ENCODE measurements around the gene DTNA.
"Not testable (repeated sequence)": the region's sequence is repeated elsewhere in the genome, so short reads cannot be mapped to it uniquely, and the experiment has no call there.

DTNA gene

GRCh38 chr18:34864836-34865497 is 154.9 kb downstream of the DTNA start:
- DNase-seq, result no peak

DNA sequence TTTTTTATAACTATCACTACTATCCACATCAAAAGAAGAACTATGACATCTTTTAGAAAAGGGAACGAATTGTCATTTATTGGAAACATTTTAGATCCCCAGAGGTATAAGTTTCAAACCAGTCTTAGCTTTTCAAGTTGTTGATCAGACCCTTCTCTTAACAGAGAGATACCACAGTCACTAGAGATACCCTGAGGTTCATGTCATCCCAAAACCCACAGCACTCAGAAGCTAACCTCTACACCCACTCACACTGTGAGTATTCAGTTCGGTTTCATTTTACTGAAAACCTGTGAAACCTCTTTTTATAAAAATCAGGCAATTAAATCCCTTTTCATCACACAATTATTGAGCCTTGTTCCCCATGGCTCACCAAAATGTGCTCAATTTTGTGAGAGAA is 156.2 kb downstream of the DTNA start:
- DNase-seq, result no peak

- DNase-seq, result no peak
Measured at GRCh38 chr18:34866739-34867138, 156.6 kb downstream of the DTNA start.

DNA sequence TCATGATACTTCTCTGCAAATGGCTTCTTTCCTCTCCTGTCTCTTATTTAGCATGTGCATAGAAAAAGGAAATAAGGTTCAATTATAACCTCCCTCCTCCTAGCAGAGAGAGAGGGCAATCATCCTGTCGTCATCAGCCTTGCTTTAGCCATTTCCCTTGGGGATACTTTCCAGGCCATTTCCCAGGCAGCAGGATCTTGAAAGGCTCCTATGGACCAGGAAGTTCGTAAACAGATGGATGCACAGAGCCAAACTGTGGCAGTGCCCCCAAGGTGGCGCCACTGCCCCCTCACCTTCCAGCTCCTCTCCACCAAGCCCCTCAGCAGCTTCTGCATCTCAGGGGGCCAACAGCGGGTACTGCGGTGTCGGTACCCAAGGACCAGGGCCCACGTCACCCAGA is 157.4 kb downstream of the DTNA start:
- no peak for DNase-seq

DNA sequence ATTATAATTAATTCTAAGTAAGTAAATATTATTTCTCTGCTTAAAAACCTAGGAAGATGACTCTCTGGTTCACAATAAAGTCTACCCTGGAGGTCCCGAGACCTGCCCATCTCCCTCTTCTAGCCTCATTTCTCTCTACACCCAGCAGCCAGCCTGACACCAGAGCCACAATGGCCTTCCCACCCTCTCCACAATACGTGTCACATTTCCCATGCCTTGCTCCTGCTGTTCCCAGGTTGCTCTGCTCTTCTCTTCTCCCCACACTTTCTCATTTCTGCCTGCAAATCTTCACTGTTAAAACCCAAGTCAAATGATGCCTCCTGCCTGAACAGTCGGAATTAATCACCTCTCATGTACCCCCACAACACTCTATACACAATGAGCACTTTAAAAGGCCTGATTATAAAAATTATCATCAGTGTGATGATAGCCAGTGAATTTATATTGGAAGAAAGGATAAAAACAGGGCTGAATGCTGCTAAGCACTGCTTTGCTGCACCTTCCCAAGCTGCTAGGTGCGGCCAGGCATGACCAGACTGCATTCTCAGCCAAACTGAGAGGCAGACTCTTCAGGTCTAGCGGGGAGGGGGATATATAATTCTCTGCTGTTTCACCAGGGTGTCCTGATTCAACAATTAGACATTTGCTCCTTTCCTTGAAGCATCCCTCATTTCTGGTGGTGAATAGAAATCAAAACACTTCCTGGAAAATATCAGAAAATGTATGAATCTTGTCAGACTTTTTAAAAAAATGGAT is 160.6 kb downstream of the DTNA start:
- no peak for DNase-seq

DNA sequence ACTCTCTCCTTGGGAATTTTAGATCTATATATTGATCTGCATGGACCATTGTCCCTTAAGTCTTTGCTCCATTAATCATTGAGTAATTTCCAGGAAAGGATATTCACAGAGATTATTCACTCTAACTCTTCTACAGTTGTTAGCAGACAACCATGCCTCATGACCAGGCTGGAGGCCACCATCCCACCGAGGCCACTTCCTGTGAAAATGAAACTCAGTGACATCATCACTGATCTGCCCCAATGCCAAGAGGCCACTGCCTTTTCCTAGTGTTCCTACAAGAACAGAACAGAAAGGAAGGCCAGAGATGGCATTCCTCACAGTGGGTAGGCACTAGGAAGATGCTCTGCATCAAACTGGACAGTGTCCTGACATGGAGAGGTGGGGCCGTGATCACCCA is 161.3 kb downstream of the DTNA start:
- DNase-seq, result no peak

GRCh38 chr18:34872066-34872465 is 162.0 kb downstream of the DTNA start:
- DNase-seq, result no peak

DNA sequence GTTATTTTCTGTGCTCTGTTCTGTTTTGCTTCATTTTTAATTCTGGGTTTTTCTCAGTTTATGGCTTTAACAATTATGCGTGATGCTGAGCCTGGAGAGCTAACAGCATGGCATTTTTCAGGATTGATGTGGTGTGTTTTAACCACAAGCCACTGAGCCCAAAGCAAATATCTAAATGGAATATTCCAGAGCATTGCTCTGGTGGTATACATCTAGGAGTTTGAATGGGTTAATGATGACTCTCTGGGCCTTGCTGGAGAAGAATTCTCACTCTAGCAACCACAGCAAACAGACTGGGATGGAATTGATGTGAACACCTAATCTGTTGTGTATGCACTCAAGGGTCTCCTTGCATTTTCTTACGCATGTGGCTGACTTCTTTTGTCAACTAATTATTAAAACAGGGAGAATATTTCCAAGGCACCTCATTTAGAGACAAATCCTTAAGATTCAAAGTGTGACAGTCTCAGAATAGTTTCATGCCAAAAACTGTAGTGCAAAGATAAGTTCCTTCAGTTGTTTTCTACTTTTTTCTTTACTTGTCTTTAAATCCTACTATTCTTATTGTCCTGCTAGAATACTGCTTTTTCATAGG is 164.0 kb downstream of the DTNA start:
- DNase-seq, result no peak

DNA sequence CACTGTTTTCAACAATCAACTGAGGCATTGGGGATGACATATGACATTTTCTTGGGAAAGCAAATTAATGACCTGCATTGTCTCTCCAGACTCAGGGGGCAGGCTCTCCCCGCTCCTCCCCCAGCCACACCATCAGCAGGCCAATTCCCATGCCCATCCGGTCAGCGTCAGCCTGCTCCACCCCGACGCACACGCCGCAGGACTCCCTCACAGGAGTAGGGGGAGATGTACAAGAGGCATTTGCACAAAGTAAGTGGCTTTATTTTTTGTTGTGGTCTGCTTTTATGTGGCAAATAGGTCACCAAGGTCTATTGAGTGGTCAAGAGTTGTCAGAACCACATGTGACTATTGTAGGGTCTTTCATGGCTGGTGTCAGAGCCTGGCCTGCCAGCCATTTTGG is 165.1 kb downstream of the DTNA start:
- no peak for DNase-seq

DNA sequence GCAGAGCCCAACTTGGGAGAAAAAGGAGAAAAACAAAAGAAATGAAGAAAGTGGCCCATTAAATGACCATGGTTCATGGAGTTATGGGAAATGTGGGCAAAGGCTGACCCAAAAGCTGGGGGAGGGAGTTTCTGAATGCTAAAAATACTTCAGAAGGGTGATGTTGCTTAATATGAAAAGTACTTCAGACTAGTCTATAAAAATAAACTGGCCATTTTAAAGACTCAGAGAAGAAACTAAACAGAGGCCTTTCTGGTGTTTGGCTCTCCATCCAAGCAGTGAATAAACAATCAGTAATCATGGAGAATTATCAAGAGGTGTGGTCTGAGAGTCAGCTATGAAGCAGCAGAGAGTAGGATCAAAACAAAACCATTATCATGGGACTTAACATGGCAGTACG is 170.3 kb downstream of the DTNA start:
- DNase-seq, result no peak

GRCh38 chr18:34880882-34881834 is 171.1 kb downstream of the DTNA start:
- no peak for DNase-seq

GRCh38 chr18:34884436-34884835 is 174.3 kb downstream of the DTNA start:
- no peak for DNase-seq

DNA sequence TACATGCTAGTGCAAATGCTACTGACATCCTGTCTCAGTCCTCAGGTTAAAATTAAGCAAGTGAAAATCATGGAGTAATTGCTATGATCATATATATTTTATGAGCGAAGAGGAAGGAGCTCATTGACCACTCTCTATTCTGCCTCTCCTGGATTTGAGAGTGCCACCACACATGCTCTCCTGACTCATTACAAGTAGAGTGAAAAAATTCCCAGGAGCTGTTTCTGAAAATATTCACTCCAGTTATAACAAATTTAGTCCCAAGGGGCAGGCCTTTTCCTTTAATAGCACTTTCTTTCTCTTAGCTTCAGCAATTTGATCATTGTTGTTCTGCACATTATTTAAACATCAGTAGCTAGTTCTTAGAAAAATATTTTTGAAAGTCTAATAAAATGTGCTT is 176.1 kb downstream of the DTNA start:
- DNase-seq, result no peak

GRCh38 chr18:34887881-34888580 is 177.9 kb downstream of the DTNA start:
- DNase-seq, result no peak

- DNase-seq, result no peak
Measured at GRCh38 chr18:34890486-34891085, 180.5 kb downstream of the DTNA start.

DNA sequence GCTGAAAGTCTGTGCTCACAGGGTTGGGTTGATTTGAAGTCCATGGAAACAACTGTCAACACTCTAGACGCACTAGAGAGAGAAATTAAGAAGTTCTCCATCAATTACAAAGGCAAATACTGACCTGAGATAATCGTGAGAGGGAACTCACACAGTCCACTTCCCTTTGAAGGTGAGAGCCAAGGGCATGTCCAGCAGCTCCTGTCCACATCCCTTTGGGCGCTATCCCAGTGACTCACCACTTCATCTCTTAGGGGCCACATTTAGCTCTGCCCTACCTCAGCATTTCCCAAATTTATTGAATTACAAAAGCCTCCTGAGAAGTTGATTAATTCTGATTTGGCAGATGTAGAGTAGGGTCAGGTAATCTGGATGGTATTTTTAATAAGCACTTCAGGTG is 182.3 kb downstream of the DTNA start:
- DNase-seq, result no peak

DNA sequence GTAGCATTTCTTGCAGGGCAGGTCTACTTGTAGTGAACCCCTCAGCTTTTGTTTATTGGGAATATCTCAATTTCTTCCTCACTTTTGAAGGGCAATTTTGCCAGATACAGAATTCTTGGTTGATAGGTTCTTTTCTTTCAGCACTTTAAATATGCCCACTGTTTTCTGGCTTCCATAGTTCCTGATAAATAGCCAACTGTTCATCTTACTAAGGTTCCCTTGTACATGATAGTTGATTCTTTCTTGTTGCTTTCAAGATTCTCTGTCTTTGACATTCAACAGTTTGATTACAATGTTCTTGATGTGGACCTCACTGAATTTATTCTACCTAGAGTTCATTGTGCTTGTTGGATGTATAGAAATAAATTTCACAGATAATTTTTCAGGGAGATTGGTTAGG is 183.1 kb downstream of the DTNA start:
- no peak for DNase-seq

DNA sequence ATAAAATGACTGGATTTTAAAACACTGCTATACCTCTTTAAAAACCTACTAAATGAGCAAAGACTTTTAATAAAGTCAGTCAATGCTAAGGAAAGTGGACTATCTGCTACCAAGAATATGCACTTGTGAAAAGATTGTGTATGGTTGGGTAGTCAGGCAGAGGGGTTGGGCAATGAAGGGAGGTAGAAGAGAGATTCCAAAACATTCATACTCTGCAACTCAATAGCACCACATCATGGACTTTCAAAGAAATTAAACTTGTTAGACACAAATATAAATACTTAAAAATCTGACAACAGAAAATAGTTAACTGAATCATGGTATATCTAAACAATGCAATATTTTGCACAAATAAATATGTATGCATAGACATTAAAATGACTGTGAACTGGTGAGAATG is 191.2 kb downstream of the DTNA start:
- DNase-seq, result no peak

DNA sequence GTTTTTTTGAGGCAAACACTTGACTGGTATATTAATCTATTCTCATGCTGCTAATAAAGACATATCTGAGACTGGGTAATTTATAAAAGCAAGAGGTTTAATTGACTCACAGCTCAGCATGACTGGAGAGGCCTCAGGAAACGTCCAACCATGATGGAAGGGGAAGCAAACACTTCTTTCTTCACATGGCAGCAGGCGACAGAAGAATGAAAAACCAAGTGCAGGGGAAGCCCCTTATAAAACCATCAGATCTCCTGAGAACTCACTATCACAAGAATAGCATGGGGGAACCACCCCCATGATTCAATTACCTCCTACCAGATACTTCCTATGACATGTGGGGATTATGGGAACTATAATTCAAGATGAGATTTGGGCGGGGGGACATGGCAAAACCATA is 194.9 kb downstream of the DTNA start:
- no peak for DNase-seq

DNA sequence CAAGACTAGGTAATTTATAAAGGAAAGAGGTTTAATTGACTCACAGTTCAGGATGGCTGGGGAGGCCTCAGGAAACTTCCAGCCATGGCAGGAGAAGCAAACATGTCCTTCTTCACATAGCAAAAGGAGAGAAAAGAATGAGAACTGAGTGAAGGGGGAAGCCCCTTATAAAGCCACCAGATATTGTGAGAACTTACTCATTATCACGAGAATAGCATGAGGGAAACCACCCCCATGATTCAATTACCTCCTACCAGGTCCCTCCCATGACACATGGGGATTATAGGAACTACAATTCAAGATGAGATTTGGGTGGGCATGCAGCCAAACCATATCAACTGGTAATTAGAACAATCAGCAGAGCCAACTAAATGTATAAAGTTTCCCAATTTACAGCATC is 196.9 kb downstream of the DTNA start:
- not testable (repeated sequence) for DNase-seq

DNA sequence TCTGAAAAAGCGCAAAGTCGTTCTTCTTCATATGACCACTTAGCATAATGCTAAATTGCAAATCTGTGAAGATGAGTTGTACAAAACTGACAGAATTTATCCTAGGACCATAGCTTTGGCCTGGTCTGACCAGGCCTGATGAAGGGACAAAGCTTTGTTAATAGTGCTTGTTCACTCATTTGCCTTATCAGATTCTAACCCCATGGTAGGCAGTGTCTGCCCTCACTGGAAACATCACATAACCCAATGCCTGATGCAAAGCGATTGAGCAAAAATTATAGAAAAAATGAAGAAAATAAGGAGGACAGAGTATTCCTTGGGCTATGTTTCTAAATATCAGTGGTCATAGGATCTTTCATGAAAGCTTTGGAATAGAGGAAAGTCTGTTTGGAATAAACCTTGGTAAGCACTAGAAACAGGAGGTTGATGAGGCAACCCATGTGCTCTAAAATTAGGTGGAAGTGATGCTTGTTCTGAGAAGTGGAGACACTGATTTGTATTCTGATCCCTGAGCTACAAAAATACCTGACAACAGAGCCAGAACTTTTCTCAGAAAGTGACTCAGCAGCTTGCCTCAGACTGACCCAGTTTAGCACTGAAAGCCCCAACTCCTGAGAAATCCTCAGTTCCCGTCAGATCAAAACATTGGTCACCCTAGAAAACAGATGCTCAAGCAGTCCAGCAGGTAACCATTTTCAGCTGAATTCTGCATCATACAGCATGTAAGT is 199.7 kb downstream of the DTNA start:
- DNase-seq, result no peak
